ENCODE measurements around the gene GMEB2. TPM values are rescaled to one million over a fixed set of nuclear protein-coding genes. Genes with fewer than 3 reads are reported as not detected.

GMEB2 gene
- total RNA-seq, 1 donor: 9.4 TPM

- H3K27me3 ChIP-seq (ENCODE audit: insufficient read depth, low read length): peaks cover 17% of the 10 kb centered on the region
- H2AFZ ChIP-seq (ENCODE audit: low read length): no peak overlapping the region
- DNase-seq (ENCODE audit: insufficient read length, low spot score, missing footprints): no peak
- H3K4me2 ChIP-seq (ENCODE audit: insufficient read depth, low read length): no peak overlapping the region
- no peaks in the 10 kb centered on the region for H4K20me1 ChIP-seq (ENCODE audit: insufficient read depth, low read length)
- H3K36me3 ChIP-seq (ENCODE audit: insufficient read depth, low read length): no peaks in the 10 kb centered on the region
- no peaks in the 10 kb centered on the region for H3K9me3 ChIP-seq (ENCODE audit: low read depth, low read length)
- H3K27ac ChIP-seq (ENCODE audit: low read depth, low read length): no peak overlapping the region
- TF ChIP-seq, protein P1, sequence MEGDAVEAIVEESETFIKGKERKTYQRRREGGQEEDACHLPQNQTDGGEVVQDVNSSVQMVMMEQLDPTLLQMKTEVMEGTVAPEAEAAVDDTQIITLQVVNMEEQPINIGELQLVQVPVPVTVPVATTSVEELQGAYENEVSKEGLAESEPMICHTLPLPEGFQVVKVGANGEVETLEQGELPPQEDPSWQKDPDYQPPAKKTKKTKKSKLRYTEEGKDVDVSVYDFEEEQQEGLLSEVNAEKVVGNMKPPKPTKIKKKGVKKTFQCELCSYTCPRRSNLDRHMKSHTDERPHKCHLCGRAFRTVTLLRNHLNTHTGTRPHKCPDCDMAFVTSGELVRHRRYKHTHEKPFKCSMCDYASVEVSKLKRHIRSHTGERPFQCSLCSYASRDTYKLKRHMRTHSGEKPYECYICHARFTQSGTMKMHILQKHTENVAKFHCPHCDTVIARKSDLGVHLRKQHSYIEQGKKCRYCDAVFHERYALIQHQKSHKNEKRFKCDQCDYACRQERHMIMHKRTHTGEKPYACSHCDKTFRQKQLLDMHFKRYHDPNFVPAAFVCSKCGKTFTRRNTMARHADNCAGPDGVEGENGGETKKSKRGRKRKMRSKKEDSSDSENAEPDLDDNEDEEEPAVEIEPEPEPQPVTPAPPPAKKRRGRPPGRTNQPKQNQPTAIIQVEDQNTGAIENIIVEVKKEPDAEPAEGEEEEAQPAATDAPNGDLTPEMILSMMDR (IDR thresholded peaks at IDR 0.05; ENCODE audit: extremely low read depth, low read depth, low read length): no peak
- H3K4me3 ChIP-seq (ENCODE audit: insufficient read depth, low read length): no peak overlapping the region
- H3K4me1 ChIP-seq (ENCODE audit: insufficient read depth, low read length): no peaks in the 10 kb centered on the region
- H3K79me2 ChIP-seq (ENCODE audit: insufficient read depth, low read length): no peaks in the 10 kb centered on the region
Observed at GRCh38 chr20:63543733-63544132, 83.2 kb downstream of the GMEB2 start.

GRCh38 chr20:63543131-63543530 lies 83.8 kb downstream of the GMEB2 start:
- H3K4me1 ChIP-seq (ENCODE audit: insufficient read depth, low read length): no peaks in the 10 kb centered on the region
- H3K27me3 ChIP-seq (ENCODE audit: insufficient read depth, low read length): peaks cover 11% of the 10 kb centered on the region
- TF ChIP-seq, protein P1 (IDR thresholded peaks at IDR 0.05; ENCODE audit: extremely low read depth, low read depth, low read length): no peak
- no peaks in the 10 kb centered on the region for H3K9me3 ChIP-seq (ENCODE audit: low read depth, low read length)
- no peak for DNase-seq (ENCODE audit: insufficient read length, low spot score, missing footprints)
- H3K79me2 ChIP-seq (ENCODE audit: insufficient read depth, low read length): no peaks in the 10 kb centered on the region
- H3K4me2 ChIP-seq (ENCODE audit: insufficient read depth, low read length): no peak overlapping the region
- H3K4me3 ChIP-seq (ENCODE audit: insufficient read depth, low read length): no peak overlapping the region
- H3K36me3 ChIP-seq (ENCODE audit: insufficient read depth, low read length): no peaks in the 10 kb centered on the region
- no peak overlapping the region for H2AFZ ChIP-seq (ENCODE audit: low read length)
- H4K20me1 ChIP-seq (ENCODE audit: insufficient read depth, low read length): no peaks in the 10 kb centered on the region
- no peak overlapping the region for H3K27ac ChIP-seq (ENCODE audit: low read depth, low read length)

DNA sequence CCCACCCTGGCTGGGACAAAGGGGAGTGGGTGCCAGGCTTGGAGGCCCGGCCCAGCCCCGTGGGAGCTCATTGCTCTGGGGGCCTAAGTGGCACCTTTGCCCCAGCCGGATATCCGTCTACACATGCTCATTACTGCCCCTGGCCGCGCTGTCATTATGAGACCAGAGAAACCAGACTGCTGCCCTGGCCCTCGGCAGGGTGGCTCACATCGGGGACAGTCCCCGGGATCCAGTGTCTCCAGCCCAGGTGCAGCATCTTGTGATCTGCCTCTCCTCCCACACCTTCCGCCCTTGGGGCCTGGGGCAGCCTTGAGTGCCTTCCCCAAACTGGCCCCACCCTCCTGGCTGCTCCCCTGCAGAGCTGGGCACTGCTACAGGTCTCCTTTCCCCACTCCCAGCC lies 84.2 kb downstream of the GMEB2 start:
- Histone ChIP-seq H2AFZ (ENCODE audit: low read length) (no peak overlapping the region), H3K27ac (ENCODE audit: low read depth, low read length) (no peak overlapping the region), H3K4me2 (ENCODE audit: insufficient read depth, low read length) (no peak overlapping the region), H3K27me3 (ENCODE audit: insufficient read depth, low read length) (peaks cover 7% of the 10 kb centered on the region), H3K79me2 (ENCODE audit: insufficient read depth, low read length) (no peaks in the 10 kb centered on the region), H3K9me3 (ENCODE audit: low read depth, low read length) (no peaks in the 10 kb centered on the region), H4K20me1 (ENCODE audit: insufficient read depth, low read length) (no peaks in the 10 kb centered on the region), H3K4me3 (ENCODE audit: insufficient read depth, low read length) (no peak overlapping the region), H3K36me3 (ENCODE audit: insufficient read depth, low read length) (no peaks in the 10 kb centered on the region), H3K4me1 (ENCODE audit: insufficient read depth, low read length) (no peaks in the 10 kb centered on the region)
- TF ChIP-seq, protein P1 (IDR thresholded peaks at IDR 0.05; ENCODE audit: extremely low read depth, low read depth, low read length): no peak
- no peak for DNase-seq (ENCODE audit: insufficient read length, low spot score, missing footprints)

- Histone ChIP-seq H3K4me2 (ENCODE audit: insufficient read depth, low read length) (no peak overlapping the region), H3K79me2 (ENCODE audit: insufficient read depth, low read length) (no peaks in the 10 kb centered on the region), H3K4me3 (ENCODE audit: insufficient read depth, low read length) (no peak overlapping the region), H3K9me3 (ENCODE audit: low read depth, low read length) (no peaks in the 10 kb centered on the region), H3K36me3 (ENCODE audit: insufficient read depth, low read length) (no peaks in the 10 kb centered on the region), H3K27ac (ENCODE audit: low read depth, low read length) (no peak overlapping the region), H3K27me3 (ENCODE audit: insufficient read depth, low read length) (peaks cover 7% of the 10 kb centered on the region), H2AFZ (ENCODE audit: low read length) (no peak overlapping the region), H4K20me1 (ENCODE audit: insufficient read depth, low read length) (no peaks in the 10 kb centered on the region), H3K4me1 (ENCODE audit: insufficient read depth, low read length) (no peaks in the 10 kb centered on the region)
- DNase-seq (ENCODE audit: insufficient read length, low spot score, missing footprints): no peak
- TF ChIP-seq, protein P1 (IDR thresholded peaks at IDR 0.05; ENCODE audit: extremely low read depth, low read depth, low read length): no peak
Observed at GRCh38 chr20:63542031-63542559, 84.8 kb downstream of the GMEB2 start.
